ENCODE measurements around the gene FBXL3. TPM values are rescaled to one million over a fixed set of nuclear protein-coding genes. Genes with fewer than 3 reads are reported as not detected.

The FBXL3 gene, protein sequence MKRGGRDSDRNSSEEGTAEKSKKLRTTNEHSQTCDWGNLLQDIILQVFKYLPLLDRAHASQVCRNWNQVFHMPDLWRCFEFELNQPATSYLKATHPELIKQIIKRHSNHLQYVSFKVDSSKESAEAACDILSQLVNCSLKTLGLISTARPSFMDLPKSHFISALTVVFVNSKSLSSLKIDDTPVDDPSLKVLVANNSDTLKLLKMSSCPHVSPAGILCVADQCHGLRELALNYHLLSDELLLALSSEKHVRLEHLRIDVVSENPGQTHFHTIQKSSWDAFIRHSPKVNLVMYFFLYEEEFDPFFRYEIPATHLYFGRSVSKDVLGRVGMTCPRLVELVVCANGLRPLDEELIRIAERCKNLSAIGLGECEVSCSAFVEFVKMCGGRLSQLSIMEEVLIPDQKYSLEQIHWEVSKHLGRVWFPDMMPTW
- 16.4 and 16.7 TPM in 2 replicates for total RNA-seq (2021)
- long read RNA-seq, partial matches to known transcripts: 0 of 6 reads
- long read RNA-seq, other reads (novel, unspliced or antisense): 6 of 6 reads

DNA sequence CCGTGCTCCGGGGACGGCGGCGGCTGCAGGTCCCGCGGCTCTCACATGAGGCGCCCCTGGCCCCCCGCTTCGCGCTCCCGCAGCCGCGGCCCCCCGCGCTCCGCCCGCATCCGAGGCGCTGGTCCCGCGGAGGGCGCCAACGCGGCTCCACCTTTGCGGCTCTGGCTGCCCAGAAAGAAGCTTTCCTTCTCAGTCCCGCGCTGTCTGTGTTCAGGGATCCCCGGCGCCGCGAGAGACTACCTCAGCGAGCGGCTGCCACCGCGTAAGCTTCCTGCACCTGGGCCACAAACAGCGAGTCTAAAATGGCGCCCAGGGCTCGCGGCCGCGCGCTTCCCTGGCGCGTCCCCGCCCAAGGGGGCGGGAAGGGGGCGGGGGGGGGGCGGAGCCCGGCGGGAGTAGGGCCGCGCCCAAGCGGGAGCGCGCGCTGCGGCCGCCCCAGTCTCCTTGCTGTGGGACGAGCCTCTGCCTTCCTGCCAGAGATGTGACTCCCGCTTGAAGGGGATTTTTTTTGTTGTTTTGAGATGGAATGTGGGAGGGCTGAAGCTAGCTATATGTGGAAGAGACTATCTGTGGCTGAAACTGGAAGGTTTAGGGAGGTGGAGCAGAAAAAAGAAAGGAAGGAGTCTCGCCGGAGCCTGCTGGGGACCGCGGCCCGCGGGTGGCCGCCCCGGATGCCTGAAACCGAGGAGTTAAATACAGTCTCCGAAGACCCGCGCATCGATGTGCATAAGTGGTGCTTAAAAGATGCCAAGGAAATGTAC, at the start of gene FBXL3:
Gene FBXL3, minus strand, starts transcription at position 299 of the 761 bp plus-strand sequence. CDS start 5,299 bp downstream, outside the sequence.
- no peaks in the 10 kb centered on the region for H4K20me1 ChIP-seq (ENCODE audit: control insufficient read depth, insufficient read depth, insufficient read length)
- 0 out of 5 replicates have a peak, but pooled peaks cover 0 to under 1% of the 10 kb centered on the region in 2 experiments for H3K9me3 Mint-ChIP-seq
- peak within 1 kb of the TSS; percentile 95 for H2AFZ ChIP-seq (ENCODE audit: low read length)
- no peak within 1 kb of the TSS for H3K56ac ChIP-seq (ENCODE audit: insufficient read length, low read depth, low read length)
- H2BK5ac ChIP-seq (ENCODE audit: insufficient read length, low read length): peak within 1 kb of the TSS; percentile 75
- peaks cover 4% of the 10 kb centered on the region for H3K23me2 ChIP-seq (ENCODE audit: insufficient read length, low read depth, low read length, poor library complexity, severe bottlenecking)
- peak within 1 kb of the TSS; percentile 97 to 100 (median 99) for H3K27ac Mint-ChIP-seq
- no CpG with 5 or more reads among the region's 74 CpGs for WGBS (ENCODE audit: extremely low coverage, insufficient read length, low lambda C conversion rate)
- no peak within 1 kb of the TSS for H3T11ph ChIP-seq (ENCODE audit: low read length)
- no peak within 1 kb of the TSS; the same call in 1 of the 2 replicates for H2BK15ac ChIP-seq (ENCODE audit: low read depth, low read length)
- H3K4ac ChIP-seq (ENCODE audit: low read depth, low read length): no peak within 1 kb of the TSS; the same call in 1 of the 2 replicates
- no peak within 1 kb of the TSS for H4K8ac ChIP-seq (replicated peaks; ENCODE audit: insufficient read length, low read depth, low read length)
- no peak within 1 kb of the TSS for H4K5ac ChIP-seq (ENCODE audit: insufficient read length, low read depth, low read length)
- DNase-seq: peak; percentile 90
- no peaks in the 10 kb centered on the region for H3K27me3 ChIP-seq (ENCODE audit: insufficient read depth, low read length)
- no peak within 1 kb of the TSS for H4K91ac ChIP-seq (ENCODE audit: insufficient read length, low read depth, low read length)
- H3K4me1 Mint-ChIP-seq: peaks cover 32 to 34% of the 10 kb centered on the region in 2 experiments
- no peak within 1 kb of the TSS for H2BK12ac ChIP-seq (ENCODE audit: insufficient read length, low read depth, low read length)
- H3K4me3 Mint-ChIP-seq: peak within 1 kb of the TSS; percentile 87 to 93
- peak within 1 kb of the TSS; percentile 95 for H3K4me2 ChIP-seq (ENCODE audit: insufficient read depth, insufficient read length, low read length)
- H3K36me3 Mint-ChIP-seq (ENCODE audit: insufficient read depth in 1 of 3, low read depth in 3 of 3): peaks cover 0 to 3% (median 0%) of the 10 kb centered on the region in 3 experiments; a peak in 1 of 7 replicates
- H3K79me1 ChIP-seq (ENCODE audit: insufficient read depth, low read depth, low read length, poor library complexity, severe bottlenecking): peaks cover 3% of the 10 kb centered on the region
- no peak within 1 kb of the TSS for H2BK20ac ChIP-seq (ENCODE audit: low read depth, low read length, poor library complexity, severe bottlenecking)
- H3K9ac ChIP-seq (ENCODE audit: extremely low read depth, insufficient read length, low read length): peak within 1 kb of the TSS; percentile 82
- H3K4me1 ChIP-seq (ENCODE audit: insufficient read depth, low read length): peaks cover 5% of the 10 kb centered on the region; the same call in 1 of the 2 replicates
- H3K27me3 Mint-ChIP-seq (ENCODE audit: low read depth): no peaks in the 10 kb centered on the region; the same call in 1 of the 2 replicates
- H2BK120ac ChIP-seq (ENCODE audit: low read depth, low read length, poor library complexity, severe bottlenecking): no peak within 1 kb of the TSS
- TF ChIP-seq, protein P1, sequence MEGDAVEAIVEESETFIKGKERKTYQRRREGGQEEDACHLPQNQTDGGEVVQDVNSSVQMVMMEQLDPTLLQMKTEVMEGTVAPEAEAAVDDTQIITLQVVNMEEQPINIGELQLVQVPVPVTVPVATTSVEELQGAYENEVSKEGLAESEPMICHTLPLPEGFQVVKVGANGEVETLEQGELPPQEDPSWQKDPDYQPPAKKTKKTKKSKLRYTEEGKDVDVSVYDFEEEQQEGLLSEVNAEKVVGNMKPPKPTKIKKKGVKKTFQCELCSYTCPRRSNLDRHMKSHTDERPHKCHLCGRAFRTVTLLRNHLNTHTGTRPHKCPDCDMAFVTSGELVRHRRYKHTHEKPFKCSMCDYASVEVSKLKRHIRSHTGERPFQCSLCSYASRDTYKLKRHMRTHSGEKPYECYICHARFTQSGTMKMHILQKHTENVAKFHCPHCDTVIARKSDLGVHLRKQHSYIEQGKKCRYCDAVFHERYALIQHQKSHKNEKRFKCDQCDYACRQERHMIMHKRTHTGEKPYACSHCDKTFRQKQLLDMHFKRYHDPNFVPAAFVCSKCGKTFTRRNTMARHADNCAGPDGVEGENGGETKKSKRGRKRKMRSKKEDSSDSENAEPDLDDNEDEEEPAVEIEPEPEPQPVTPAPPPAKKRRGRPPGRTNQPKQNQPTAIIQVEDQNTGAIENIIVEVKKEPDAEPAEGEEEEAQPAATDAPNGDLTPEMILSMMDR (conservative IDR thresholded peaks at IDR 0.05): no peak
- no peak within 1 kb of the TSS for H3K23ac ChIP-seq (ENCODE audit: insufficient read length, low read depth, low read length)
- peak within 1 kb of the TSS; percentile 84 for H3K18ac ChIP-seq (ENCODE audit: insufficient read length, low read depth, low read length)
- peak within 1 kb of the TSS; percentile 67 for H3K27ac ChIP-seq (ENCODE audit: insufficient read length, low read depth, low read length)
- peaks cover 4% of the 10 kb centered on the region; the same call in 1 of the 2 replicates for H3K79me2 ChIP-seq (ENCODE audit: insufficient read depth, low read length)
- no peak within 1 kb of the TSS for H2AK5ac ChIP-seq (ENCODE audit: insufficient read length, low read length)
- H3K14ac ChIP-seq (ENCODE audit: insufficient read depth, low read length): peak within 1 kb of the TSS; percentile 92
- no peaks in the 10 kb centered on the region for H3K9me3 ChIP-seq (ENCODE audit: control insufficient read depth, low read depth, low read length)

All from H9 (cell line).